Naive B cell (primary cell): Measurements from ENCODE around the gene CCT8. TPM values are rescaled to one million over a fixed set of nuclear protein-coding genes. Genes with fewer than 3 reads are reported as not detected.
A peak's percentile ranks its signal among the peaks of the same experiment; 100 is the strongest.

Experiments used
- ATAC-seq, 2 donors: fragments of 150-1000 bp; cut with Tn5 transposase; 2 replicates each; pipeline ENCODE4 v1.10.0; 2021; ENCODE audit warnings: low read depth in 2 of 2, mild to moderate bottlenecking in 2 of 2, moderate library complexity in 2 of 2
- DNase-seq: peaks from one replicate; pipeline ENCODE4 v3.0.0; 2022
- H3K27ac Mint-ChIP-seq, 6 donors: one replicate each; pipeline ENCODE4 v1.8.0; 2020 to 2022; ENCODE audit warnings: mild to moderate bottlenecking in 6 of 6, mixed read lengths in 6 of 6, moderate library complexity in 5 of 6, inconsistent platforms in 2 of 6
- H3K27me3 Mint-ChIP-seq, 3 donors: one replicate each; pipeline ENCODE4 v1.8.0; 2021 to 2022; ENCODE audit warnings: mixed read lengths in 3 of 3, mild to moderate bottlenecking in 1 of 3
- H3K36me3 Mint-ChIP-seq, 2 donors: one replicate each; pipeline ENCODE4 v1.8.0; 2020 to 2022; ENCODE audit warnings: mixed read lengths in 2 of 2, inconsistent platforms in 1 of 2, mild to moderate bottlenecking in 1 of 2
- H3K4me1 Mint-ChIP-seq, 3 donors: one replicate each; pipeline ENCODE4 v1.8.0; 2020 to 2022; ENCODE audit warnings: mixed read lengths in 3 of 3, inconsistent platforms in 1 of 3, mild to moderate bottlenecking in 1 of 3, moderate library complexity in 1 of 3
- H3K4me3 Mint-ChIP-seq, 8 donors: one replicate each; pipeline ENCODE4 v1.8.0; 2020 to 2022; ENCODE audit warnings: mild to moderate bottlenecking in 8 of 8, mixed read lengths in 8 of 8, moderate library complexity in 8 of 8, inconsistent platforms in 2 of 8
- H3K9me3 Mint-ChIP-seq, 7 donors: one replicate each; pipeline ENCODE4 v1.8.0; 2020 to 2022; ENCODE audit warnings: mixed read lengths in 7 of 7, mild to moderate bottlenecking in 5 of 7, inconsistent platforms in 2 of 7, moderate library complexity in 1 of 7
- polyA plus RNA-seq, 6 donors: library from polyadenylated mRNA; unstranded; fragments of 300-500 nt; fragmentation: Illumina TruSeq; gene quantifications; one replicate each; pipeline ENCODE4 v1.2.3, GENCODE V29; 2021; ENCODE audit warnings: low read depth in 6 of 6

The CCT8 gene
- polyA plus RNA-seq, 6 donors from 2014 or later, result 111 to 151 (median 120) TPM

DNA sequence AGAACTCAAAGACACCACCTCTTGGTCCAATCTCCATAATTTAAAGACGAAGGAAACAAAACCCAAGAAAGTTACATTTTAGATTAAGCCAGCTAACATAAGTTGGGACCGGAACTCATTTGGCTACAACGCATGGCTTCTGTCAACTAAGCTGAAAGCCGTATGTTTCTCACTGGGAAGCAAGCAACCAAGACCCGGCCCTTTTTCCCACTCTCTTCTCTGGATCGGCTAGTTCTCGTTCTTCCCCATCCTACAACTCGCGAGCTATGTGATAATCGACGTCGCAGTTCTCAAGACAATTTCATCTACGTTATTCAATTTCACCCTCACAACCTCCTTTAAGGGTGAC lies 601 bp downstream of the CCT8 start:
- peaks cover 0 to 5% of the 10 kb centered on the region in 2 donors for H3K36me3 Mint-ChIP-seq

DNA sequence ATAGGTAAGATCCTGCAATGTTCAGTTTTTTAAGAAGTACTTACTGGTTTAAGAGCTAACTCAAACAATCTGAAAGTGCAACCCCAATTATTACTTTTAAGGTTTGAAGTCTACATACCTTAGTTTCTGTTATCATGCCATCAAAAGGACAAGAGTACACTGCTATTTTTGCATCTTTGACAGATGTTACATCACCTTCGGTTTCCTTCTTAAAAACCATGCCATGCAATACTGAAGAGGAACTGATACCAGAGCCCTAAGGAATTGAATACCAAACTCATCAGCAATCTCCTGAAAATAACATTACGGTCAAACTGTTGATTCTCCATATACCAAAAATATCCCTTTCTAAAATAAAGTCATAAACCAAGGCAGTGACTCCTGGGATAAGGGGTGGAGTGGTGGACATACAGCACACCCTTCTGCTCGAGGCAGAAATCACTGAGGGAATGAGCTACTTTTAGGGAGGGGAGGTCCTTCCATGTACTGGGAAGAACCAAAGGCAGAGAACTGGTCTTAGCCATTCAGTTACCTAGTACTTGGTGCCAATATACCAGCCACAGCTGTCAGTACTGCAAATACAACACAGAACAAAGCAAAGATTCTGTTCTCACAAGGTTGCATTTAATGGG lies 8.5 kb downstream of the CCT8 start:
- Mint-ChIP-seq H3K9me3 (no peaks in the 10 kb centered on the region), H3K36me3 (peaks cover 18 to 39% of the 10 kb centered on the region in 2 donors), H3K4me1 (peaks cover 0 to 16% (median 5%) of the 10 kb centered on the region in 3 donors), H3K4me3 (no peak overlapping the region), H3K27ac (peak overlapping the region in 1 of 6 donors; percentile 49), H3K27me3 (no peaks in the 10 kb centered on the region)
- ATAC-seq (peak; percentile 63 to 75), DNase-seq (no peak)

More for the DNA sequence above, 601 bp downstream of the CCT8 start:
- Mint-ChIP-seq H3K4me1 (peaks cover 23 to 50% (median 41%) of the 10 kb centered on the region in 3 donors), H3K9me3 (peaks cover 0 to 4% (median 0%) of the 10 kb centered on the region in 7 donors), H3K27ac (peak overlapping the region; percentile 96 to 99 (median 98)), H3K4me3 (peak overlapping the region; percentile 97 to 100 (median 100)), H3K27me3 (no peaks in the 10 kb centered on the region)
- ATAC-seq (no peak), DNase-seq (no peak)

DNA sequence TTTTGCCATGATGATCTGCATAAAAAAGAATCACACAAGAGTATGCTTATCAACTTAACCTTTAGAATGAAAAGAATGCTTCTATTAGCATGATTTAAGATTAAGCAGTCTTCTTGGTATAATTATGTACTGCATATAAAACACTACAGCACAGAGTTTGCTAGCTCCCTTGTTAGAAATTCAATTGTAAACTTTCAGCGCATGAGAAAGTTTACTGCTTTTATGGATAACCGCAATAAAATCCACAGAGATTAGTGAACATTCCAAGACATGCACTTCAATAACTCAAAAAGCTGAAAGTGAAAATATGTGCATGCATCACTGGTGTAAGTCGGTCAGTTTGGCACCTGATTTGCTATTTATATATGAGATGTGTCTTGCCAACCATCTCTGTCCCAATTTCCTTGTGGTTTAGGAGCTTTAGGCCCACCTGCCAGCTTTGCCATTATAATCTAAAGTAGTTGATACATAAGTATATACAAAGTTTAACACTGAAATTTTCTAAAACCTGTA lies 16.9 kb downstream of the CCT8 start:
- Mint-ChIP-seq H3K27me3 (no peaks in the 10 kb centered on the region), H3K4me3 (no peak overlapping the region), H3K36me3 (peaks cover 12 to 13% of the 10 kb centered on the region in 2 donors), H3K9me3 (no peaks in the 10 kb centered on the region), H3K27ac (no peak overlapping the region), H3K4me1 (no peaks in the 10 kb centered on the region)
- DNase-seq (no peak), ATAC-seq (no peak)

DNA sequence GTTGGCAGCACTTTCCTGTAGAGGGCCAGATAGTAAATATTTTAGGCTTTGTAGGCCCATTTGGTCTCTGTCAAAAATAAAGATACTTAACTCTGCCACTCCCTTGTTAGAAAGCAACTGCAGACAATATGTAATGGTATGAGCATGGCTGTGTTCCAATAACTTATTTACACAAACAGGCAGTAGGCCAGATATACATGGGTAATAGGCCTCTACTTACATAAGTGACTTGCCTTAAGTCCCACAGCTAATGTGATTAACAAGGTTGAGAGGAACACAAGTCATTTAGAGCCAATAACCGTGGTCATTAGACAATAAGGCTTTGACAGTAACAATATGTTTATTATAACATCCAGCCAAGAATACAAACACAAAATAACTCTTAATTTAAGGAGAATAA lies 17.4 kb downstream of the CCT8 start:
- Mint-ChIP-seq H3K27ac (peak overlapping the region in 1 of 6 donors; percentile 34), H3K4me3 (no peak overlapping the region)
- ATAC-seq, result no peak

DNA sequence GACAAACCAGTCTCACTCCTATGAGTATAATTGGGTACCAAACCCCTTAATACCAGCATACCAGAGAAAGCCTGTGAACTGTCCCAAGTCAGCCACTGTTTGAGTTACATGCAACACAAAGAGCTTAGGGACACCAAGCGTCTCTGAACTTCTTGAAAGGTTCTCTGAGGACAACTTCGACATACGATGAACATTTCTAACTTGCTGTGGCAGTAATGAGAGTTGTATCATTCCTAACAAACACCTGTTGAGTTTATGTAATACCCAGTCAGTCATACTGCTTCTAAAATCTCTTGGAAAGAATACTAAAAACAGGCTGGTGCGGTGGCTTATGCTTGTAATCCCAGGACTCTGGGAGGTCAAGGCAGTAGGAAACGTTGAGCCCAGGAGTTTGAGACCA lies 18.4 kb downstream of the CCT8 start:
- no peak for ATAC-seq
- no peaks in the 10 kb centered on the region for H3K4me1 Mint-ChIP-seq

More for the DNA sequence above, 17.4 kb downstream of the CCT8 start:
- H3K9me3 Mint-ChIP-seq, result no peaks in the 10 kb centered on the region
- H3K4me1 Mint-ChIP-seq, result no peaks in the 10 kb centered on the region
- H3K27me3 Mint-ChIP-seq, result no peaks in the 10 kb centered on the region
- peaks cover 6 to 7% of the 10 kb centered on the region in 2 donors for H3K36me3 Mint-ChIP-seq
- DNase-seq, result no peak

GRCh38 chr21:29053656-29054055 lies 19.8 kb downstream of the CCT8 start:
- Mint-ChIP-seq H3K4me3 (no peak overlapping the region), H3K4me1 (no peaks in the 10 kb centered on the region), H3K36me3 (peaks cover 0 to 8% of the 10 kb centered on the region in 2 donors), H3K27ac (peak overlapping the region in 1 of 6 donors; percentile 37), H3K27me3 (no peaks in the 10 kb centered on the region), H3K9me3 (no peaks in the 10 kb centered on the region)
- DNase-seq (no peak), ATAC-seq (no peak)

More for the DNA sequence above, 18.4 kb downstream of the CCT8 start:
- H3K36me3 Mint-ChIP-seq, result peaks cover 4 to 6% of the 10 kb centered on the region in 2 donors
- H3K27ac Mint-ChIP-seq, result peak overlapping the region in 1 of 6 donors; percentile 47
- no peak for DNase-seq
- H3K4me3 Mint-ChIP-seq, result no peak overlapping the region
- no peaks in the 10 kb centered on the region for H3K9me3 Mint-ChIP-seq
- H3K27me3 Mint-ChIP-seq, result no peaks in the 10 kb centered on the region

- Mint-ChIP-seq H3K36me3 (peaks cover 0 to 11% of the 10 kb centered on the region in 2 donors), H3K9me3 (no peaks in the 10 kb centered on the region), H3K27me3 (no peaks in the 10 kb centered on the region), H3K4me1 (no peaks in the 10 kb centered on the region), H3K4me3 (peak overlapping the region in 1 of 8 donors; percentile 29), H3K27ac (peak overlapping the region in 2 of 6 donors; percentile 37 to 55)
- no peak for ATAC-seq
- DNase-seq, result no peak
These were observed 20.4 kb downstream of the CCT8 start for GRCh38 chr21:29053011-29053553.

DNA sequence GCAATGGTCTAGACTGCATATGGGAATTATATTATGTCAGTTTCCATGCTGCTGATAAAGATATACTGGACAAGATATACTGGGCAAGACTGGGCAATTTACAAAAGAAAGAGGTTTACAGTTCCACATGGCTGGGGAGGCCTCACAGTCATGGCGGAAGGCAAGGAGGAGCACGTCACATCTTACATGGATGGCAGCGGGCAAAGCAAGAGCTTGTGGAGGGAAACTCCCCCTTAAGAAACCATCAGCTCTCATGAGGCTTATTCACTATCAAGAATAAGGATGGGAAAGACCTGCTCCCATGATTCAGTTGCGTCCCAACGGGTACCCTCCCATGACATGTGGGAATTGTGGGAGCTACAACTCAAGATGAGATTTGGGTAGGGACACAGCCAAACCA lies 21.2 kb downstream of the CCT8 start:
- Mint-ChIP-seq H3K36me3 (peaks cover 0 to 11% of the 10 kb centered on the region in 2 donors), H3K4me1 (no peaks in the 10 kb centered on the region), H3K27me3 (no peaks in the 10 kb centered on the region), H3K4me3 (no peak overlapping the region), H3K27ac (no peak overlapping the region), H3K9me3 (no peaks in the 10 kb centered on the region)
- ATAC-seq (no peak), DNase-seq (no peak)

DNA sequence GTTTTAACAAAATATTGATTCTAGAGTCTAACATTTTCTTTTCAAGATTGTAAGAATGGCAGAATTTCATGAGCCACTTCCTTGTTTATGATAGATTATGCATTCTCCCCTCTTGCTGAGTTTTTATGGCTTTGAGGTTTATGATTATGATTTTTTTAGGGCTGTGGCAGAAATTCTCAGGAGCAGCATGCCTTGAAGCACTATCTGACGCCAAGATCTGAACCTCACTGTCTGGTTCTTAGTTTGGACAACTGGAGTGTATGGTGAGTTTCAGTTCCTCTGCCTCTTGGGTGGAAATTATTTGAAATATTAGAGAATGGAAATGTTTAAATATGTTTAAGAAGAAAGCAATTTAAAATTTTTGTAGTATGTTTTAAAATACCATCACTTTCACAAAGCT lies 38.8 kb downstream of the CCT8 start:
- no peak overlapping the region for H3K4me3 Mint-ChIP-seq
- DNase-seq (no peak), ATAC-seq (no peak)
- H3K9me3 Mint-ChIP-seq, result no peaks in the 10 kb centered on the region
- peak overlapping the region in 1 of 6 donors; percentile 7 for H3K27ac Mint-ChIP-seq
- peaks cover 22 to 28% of the 10 kb centered on the region in 2 donors for H3K36me3 Mint-ChIP-seq
- H3K27me3 Mint-ChIP-seq, result no peaks in the 10 kb centered on the region
- H3K4me1 Mint-ChIP-seq, result peaks cover 9 to 17% (median 12%) of the 10 kb centered on the region in 3 donors

DNA sequence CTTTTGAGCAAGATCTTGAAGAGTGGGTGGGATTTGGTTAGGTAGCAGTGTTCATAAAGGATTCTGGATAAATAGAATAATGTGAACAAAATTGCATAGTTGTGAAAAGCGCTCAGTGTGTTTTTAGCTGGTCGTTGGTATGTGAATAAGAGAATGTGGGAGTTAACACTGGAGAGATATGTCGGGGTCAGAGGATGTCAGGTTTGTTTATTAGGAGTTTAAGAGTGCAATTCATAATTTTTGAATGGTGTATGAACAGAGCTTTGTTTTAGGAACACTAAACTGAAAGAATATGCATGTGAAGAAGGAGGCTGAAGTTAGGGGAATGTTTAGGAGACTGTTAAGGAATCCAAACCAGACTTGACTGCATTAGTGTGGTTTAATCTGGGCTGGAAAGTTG lies 39.6 kb downstream of the CCT8 start:
- DNase-seq (no peak), ATAC-seq (no peak)
- Mint-ChIP-seq H3K4me1 (peaks cover 9 to 21% (median 12%) of the 10 kb centered on the region in 3 donors), H3K9me3 (no peaks in the 10 kb centered on the region), H3K27ac (peak overlapping the region in 5 of 6 donors; percentile 11 to 79 (median 17)), H3K36me3 (peaks cover 22 to 30% of the 10 kb centered on the region in 2 donors), H3K4me3 (no peak overlapping the region), H3K27me3 (no peaks in the 10 kb centered on the region)

GRCh38 chr21:29033301-29033700 lies 40.1 kb downstream of the CCT8 start:
- no peak overlapping the region for H3K4me3 Mint-ChIP-seq
- peaks cover 22 to 30% of the 10 kb centered on the region in 2 donors for H3K36me3 Mint-ChIP-seq
- no peaks in the 10 kb centered on the region for H3K9me3 Mint-ChIP-seq
- no peak for DNase-seq
- no peaks in the 10 kb centered on the region for H3K27me3 Mint-ChIP-seq
- H3K27ac Mint-ChIP-seq, result peak overlapping the region in 2 of 6 donors; percentile 11 to 79
- no peak for ATAC-seq
- peaks cover 9 to 21% (median 12%) of the 10 kb centered on the region in 3 donors for H3K4me1 Mint-ChIP-seq

GRCh38 chr21:29030909-29031308 lies 42.5 kb downstream of the CCT8 start:
- Mint-ChIP-seq H3K27me3 (no peaks in the 10 kb centered on the region), H3K4me3 (no peak overlapping the region), H3K27ac (peak overlapping the region in 2 of 6 donors; percentile 54 to 69), H3K9me3 (no peaks in the 10 kb centered on the region), H3K4me1 (peaks cover 16 to 29% (median 20%) of the 10 kb centered on the region in 3 donors), H3K36me3 (peaks cover 17 to 27% of the 10 kb centered on the region in 2 donors)
- ATAC-seq, result no peak
- DNase-seq, result no peak

- no peak for ATAC-seq
- Mint-ChIP-seq H3K4me3 (peak overlapping the region in 1 of 8 donors; percentile 3), H3K9me3 (no peaks in the 10 kb centered on the region), H3K4me1 (peaks cover 29 to 36% (median 34%) of the 10 kb centered on the region in 3 donors), H3K27ac (no peak overlapping the region), H3K36me3 (peaks cover 16 to 22% of the 10 kb centered on the region in 2 donors), H3K27me3 (no peaks in the 10 kb centered on the region)
- no peak for DNase-seq
These were observed 43.9 kb downstream of the CCT8 start for GRCh38 chr21:29029524-29029923.

- no peaks in the 10 kb centered on the region for H3K27me3 Mint-ChIP-seq
- H3K4me1 Mint-ChIP-seq, result peaks cover 20 to 36% (median 22%) of the 10 kb centered on the region in 3 donors
- peaks cover 0 to 5% of the 10 kb centered on the region in 2 donors for H3K36me3 Mint-ChIP-seq
- ATAC-seq (no peak), DNase-seq (no peak)
- peak overlapping the region; percentile 91 to 100 (median 98) for H3K4me3 Mint-ChIP-seq
- H3K27ac Mint-ChIP-seq, result peak overlapping the region; percentile 98 to 100 (median 99)
- H3K9me3 Mint-ChIP-seq, result no peaks in the 10 kb centered on the region
These were observed 48.1 kb downstream of the CCT8 start for GRCh38 chr21:29025328-29025713.
